Measurements from ENCODE around the gene NEURL4. TPM values are rescaled to one million over a fixed set of nuclear protein-coding genes. Genes with fewer than 3 reads are reported as not detected.
A peak's percentile ranks its signal among the peaks of the same experiment; 100 is the strongest.

Gene NEURL4
- total RNA-seq, 1 donor from 2014 or later, result 61.5 TPM

- no peak for DNase-seq (ENCODE audit: extremely low spot score, unreplicated experiment)
- Mint-ChIP-seq H3K27ac (no peak overlapping the region), H3K36me3 (peaks cover 7% of the 10 kb centered on the region), H3K4me3 (no peak overlapping the region), H3K4me1 (ENCODE audit: unreplicated experiment) (peaks cover 6% of the 10 kb centered on the region), H3K9me3 (no peaks in the 10 kb centered on the region), H3K27me3 (peaks cover 10% of the 10 kb centered on the region)
- TF ChIP-seq CTCF (conservative IDR thresholded peaks at IDR 0.05), result no peak
These were observed 25.0 kb downstream of the NEURL4 start for GRCh38 chr17:7304179-7304578.

- peaks cover 19% of the 10 kb centered on the region for H3K4me1 Mint-ChIP-seq (ENCODE audit: unreplicated experiment)
- H3K27me3 Mint-ChIP-seq, result peaks cover 49% of the 10 kb centered on the region
- no peaks in the 10 kb centered on the region for H3K36me3 Mint-ChIP-seq
These were observed 32.8 kb downstream of the NEURL4 start for GRCh38 chr17:7296189-7296861.

GRCh38 chr17:7295230-7296180 lies 33.6 kb downstream of the NEURL4 start:
- DNase-seq (ENCODE audit: extremely low spot score, unreplicated experiment), result no peak
- H3K36me3 Mint-ChIP-seq, result no peaks in the 10 kb centered on the region
- H3K9me3 Mint-ChIP-seq, result no peaks in the 10 kb centered on the region
- peaks cover 19% of the 10 kb centered on the region for H3K4me1 Mint-ChIP-seq (ENCODE audit: unreplicated experiment)
- TF ChIP-seq CTCF (conservative IDR thresholded peaks at IDR 0.05), result no peak
- H3K27ac Mint-ChIP-seq, result peak overlapping the region; percentile 47
- H3K4me3 Mint-ChIP-seq, result peak overlapping the region; percentile 83
- H3K27me3 Mint-ChIP-seq, result peaks cover 52% of the 10 kb centered on the region

More at GRCh38 chr17:7296189-7296861, 32.8 kb downstream of the NEURL4 start:
- H3K4me3 Mint-ChIP-seq, result peak overlapping the region; percentile 70
- TF ChIP-seq CTCF (conservative IDR thresholded peaks at IDR 0.05), result peak; percentile 97
- H3K9me3 Mint-ChIP-seq, result no peaks in the 10 kb centered on the region
- peak overlapping the region; percentile 68 for H3K27ac Mint-ChIP-seq
- DNase-seq (ENCODE audit: extremely low spot score, unreplicated experiment), result peak; percentile 90

DNA sequence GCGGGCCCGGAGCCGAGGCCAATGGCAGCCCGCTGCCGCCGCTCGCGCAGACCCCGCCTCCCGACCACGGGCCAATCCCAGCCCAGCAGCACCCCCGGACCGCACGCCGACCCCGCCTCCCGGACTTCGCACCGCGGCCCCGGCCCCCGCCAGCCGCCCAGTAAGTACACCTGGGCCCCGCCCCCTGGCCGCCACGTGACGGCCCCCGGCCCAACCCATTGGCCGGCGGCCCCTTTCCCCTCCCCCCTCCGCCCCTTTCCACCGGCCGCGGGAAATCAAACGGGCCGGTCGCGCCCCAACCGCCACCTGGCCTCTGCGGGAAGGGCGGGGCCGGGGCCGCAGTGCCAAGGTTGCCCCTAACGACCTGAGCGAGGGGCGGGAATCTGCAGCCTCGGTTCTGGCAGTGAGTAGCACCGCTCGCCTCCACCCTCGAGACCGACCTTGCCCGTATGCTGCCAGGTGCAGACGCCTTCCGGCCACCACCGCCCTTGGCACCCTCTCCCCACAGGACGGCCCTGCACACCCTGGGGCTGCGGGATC lies 34.5 kb downstream of the NEURL4 start, which contains the start of gene YBX2:
Gene YBX2 (minus strand): TSS at position 26 of the 540 bp plus-strand sequence. CDS start 139 bp downstream, outside the sequence.
- peak; percentile 87 for DNase-seq (ENCODE audit: extremely low spot score, unreplicated experiment)
- H3K9me3 Mint-ChIP-seq, result no peaks in the 10 kb centered on the region
- no peak for TF ChIP-seq CTCF (conservative IDR thresholded peaks at IDR 0.05)

DNA sequence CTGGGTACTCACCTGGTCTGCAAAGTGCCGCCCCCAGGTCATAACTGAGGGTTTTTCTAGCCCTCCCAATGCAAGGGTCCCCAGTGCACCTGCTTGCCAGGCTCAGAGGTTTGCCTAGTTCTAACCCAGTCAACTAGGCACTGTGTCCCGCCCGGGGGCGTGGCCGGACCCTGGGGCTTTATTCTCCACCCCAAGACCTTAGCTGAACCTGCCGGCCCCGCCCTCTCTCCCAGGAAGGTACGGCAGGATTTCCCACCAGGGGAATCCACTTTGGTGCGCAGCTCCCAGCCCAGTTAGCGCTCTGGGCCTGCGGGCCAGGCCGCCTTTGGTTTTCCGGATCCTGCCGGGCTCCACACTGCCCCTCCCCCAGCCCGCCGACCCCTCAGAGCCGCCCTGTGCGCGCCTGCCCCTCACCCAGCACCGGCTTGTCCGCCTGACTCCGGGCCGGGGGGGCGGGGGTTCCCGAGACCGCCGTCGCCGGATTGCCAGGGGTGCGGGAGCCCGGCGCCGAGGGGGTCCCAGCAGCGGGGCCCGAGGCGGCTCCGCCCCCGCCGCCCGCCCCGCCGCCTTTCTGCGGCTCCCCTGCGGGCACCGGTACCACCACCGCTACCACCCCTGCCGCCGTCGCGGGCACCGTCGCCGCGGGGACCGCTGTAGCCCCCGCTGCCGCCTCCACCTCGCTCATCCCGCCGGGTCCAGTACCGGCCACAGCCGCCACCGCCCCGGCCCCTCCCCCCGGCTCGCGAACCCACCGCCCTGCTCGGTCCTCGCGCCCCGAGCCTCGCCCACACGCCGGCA lies 35.1 kb downstream of the NEURL4 start:
- Mint-ChIP-seq H3K36me3 (no peaks in the 10 kb centered on the region), H3K27ac (peak overlapping the region; percentile 61), H3K9me3 (no peaks in the 10 kb centered on the region), H3K4me3 (peak overlapping the region; percentile 76), H3K4me1 (ENCODE audit: unreplicated experiment) (peaks cover 19% of the 10 kb centered on the region), H3K27me3 (peaks cover 44% of the 10 kb centered on the region)
- TF ChIP-seq CTCF (conservative IDR thresholded peaks at IDR 0.05), result no peak
- no peak for DNase-seq (ENCODE audit: extremely low spot score, unreplicated experiment)

More for the DNA sequence above, 34.5 kb downstream of the NEURL4 start, which contains the start of gene YBX2:
- H3K36me3 Mint-ChIP-seq, result no peaks in the 10 kb centered on the region
- peak within 1 kb of the TSS; percentile 61 for H3K27ac Mint-ChIP-seq
- peak within 1 kb of the TSS; percentile 83 for H3K4me3 Mint-ChIP-seq
- peaks cover 19% of the 10 kb centered on the region for H3K4me1 Mint-ChIP-seq (ENCODE audit: unreplicated experiment)
- peaks cover 47% of the 10 kb centered on the region for H3K27me3 Mint-ChIP-seq
